Osteocyte (in vitro differentiated cells): Measurements from ENCODE around the gene LARP7. TPM values are rescaled to one million over a fixed set of nuclear protein-coding genes. Genes with fewer than 3 reads are reported as not detected.

Experiments used
- DNase-seq: peaks from one replicate; pipeline ENCODE4 v3.0.0; 2021; ENCODE audit warnings: mixed read lengths; ENCODE audit not compliant: unreplicated experiment; ENCODE audit errors: extremely low spot score
- H3K27ac Mint-ChIP-seq: one replicate; pipeline ENCODE4 v1.8.0; 2021; ENCODE audit warnings: mild to moderate bottlenecking, mixed read lengths; ENCODE audit not compliant: unreplicated experiment
- H3K27me3 Mint-ChIP-seq: one replicate; pipeline ENCODE4 v1.8.0; 2021; ENCODE audit warnings: mixed read lengths; ENCODE audit not compliant: unreplicated experiment
- H3K36me3 Mint-ChIP-seq: one replicate; pipeline ENCODE4 v1.8.0; 2021; ENCODE audit warnings: mixed read lengths; ENCODE audit not compliant: unreplicated experiment
- H3K4me1 Mint-ChIP-seq: one replicate; pipeline ENCODE4 v1.8.0; 2021; ENCODE audit warnings: mixed read lengths; ENCODE audit not compliant: unreplicated experiment
- H3K4me3 Mint-ChIP-seq: one replicate; pipeline ENCODE4 v1.8.0; 2021; ENCODE audit warnings: mild to moderate bottlenecking, moderate library complexity, mixed read lengths; ENCODE audit not compliant: unreplicated experiment
- H3K9me3 Mint-ChIP-seq: one replicate; pipeline ENCODE4 v1.8.0; 2021; ENCODE audit warnings: mixed read lengths; ENCODE audit not compliant: unreplicated experiment
- total RNA-seq: library from RNA; stranded (reverse); gene quantifications from 2 replicates; pipeline ENCODE4 v1.2.1, GENCODE V29; 2021
- TF ChIP-seq, protein P1 (sequence below): fragments of 200-600 bp; sonication (generic); IDR thresholded peaks from 2 replicates; pipeline ENCODE4 v1.5.0; 2021; ENCODE audit warnings: antibody characterized with exemption, mild to moderate bottlenecking, moderate library complexity

The LARP7 gene
- total RNA-seq, 1 donor from 2014 or later, result 43.3 TPM

DNA sequence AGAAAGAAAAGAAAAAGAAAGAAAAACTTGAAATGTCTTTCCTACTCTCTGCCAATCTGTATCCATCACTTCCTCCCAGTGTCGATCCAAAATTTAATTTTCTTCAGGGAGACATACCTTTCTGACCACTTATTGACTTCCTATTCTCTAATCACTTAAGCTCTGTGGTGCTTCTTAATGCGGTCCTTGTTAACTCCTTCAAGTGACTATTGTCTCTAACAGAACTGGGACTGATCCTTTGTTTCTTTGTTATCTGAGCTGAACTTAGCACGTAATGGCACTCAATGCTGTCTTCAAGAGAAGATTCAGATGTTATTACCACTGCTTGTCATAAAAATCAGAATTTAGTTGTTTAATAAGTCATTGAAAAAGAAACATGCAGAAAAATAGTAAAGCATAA, 31.2 kb downstream of the LARP7 start:
- no peaks in the 10 kb centered on the region for H3K36me3 Mint-ChIP-seq
- no peak overlapping the region for H3K27ac Mint-ChIP-seq
- no peak for DNase-seq
- H3K9me3 Mint-ChIP-seq, result no peaks in the 10 kb centered on the region
- TF ChIP-seq, protein P1, sequence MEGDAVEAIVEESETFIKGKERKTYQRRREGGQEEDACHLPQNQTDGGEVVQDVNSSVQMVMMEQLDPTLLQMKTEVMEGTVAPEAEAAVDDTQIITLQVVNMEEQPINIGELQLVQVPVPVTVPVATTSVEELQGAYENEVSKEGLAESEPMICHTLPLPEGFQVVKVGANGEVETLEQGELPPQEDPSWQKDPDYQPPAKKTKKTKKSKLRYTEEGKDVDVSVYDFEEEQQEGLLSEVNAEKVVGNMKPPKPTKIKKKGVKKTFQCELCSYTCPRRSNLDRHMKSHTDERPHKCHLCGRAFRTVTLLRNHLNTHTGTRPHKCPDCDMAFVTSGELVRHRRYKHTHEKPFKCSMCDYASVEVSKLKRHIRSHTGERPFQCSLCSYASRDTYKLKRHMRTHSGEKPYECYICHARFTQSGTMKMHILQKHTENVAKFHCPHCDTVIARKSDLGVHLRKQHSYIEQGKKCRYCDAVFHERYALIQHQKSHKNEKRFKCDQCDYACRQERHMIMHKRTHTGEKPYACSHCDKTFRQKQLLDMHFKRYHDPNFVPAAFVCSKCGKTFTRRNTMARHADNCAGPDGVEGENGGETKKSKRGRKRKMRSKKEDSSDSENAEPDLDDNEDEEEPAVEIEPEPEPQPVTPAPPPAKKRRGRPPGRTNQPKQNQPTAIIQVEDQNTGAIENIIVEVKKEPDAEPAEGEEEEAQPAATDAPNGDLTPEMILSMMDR, result no peak
- H3K27me3 Mint-ChIP-seq, result no peaks in the 10 kb centered on the region
- no peaks in the 10 kb centered on the region for H3K4me1 Mint-ChIP-seq
- H3K4me3 Mint-ChIP-seq, result no peak overlapping the region

DNA sequence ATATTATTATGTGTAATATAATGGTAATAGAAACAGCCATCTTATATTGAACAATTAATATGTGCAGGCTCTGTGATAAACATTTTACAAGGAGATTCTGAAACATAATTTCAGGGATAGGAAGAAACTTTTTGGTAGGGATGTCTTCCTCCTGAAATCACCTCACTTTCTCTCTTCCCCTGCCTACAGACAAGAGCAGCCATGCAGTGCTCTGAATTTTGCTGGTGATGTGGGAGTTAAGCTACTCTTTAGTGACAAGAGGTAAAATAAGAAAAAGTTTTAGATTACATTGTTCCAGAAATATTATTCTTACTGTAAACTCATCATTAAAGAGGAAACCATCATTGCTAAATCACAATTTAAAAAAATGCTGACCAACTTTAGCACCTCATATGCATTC, 36.1 kb downstream of the LARP7 start:
- no peaks in the 10 kb centered on the region for H3K36me3 Mint-ChIP-seq
- H3K4me3 Mint-ChIP-seq, result no peak overlapping the region
- no peaks in the 10 kb centered on the region for H3K4me1 Mint-ChIP-seq
- TF ChIP-seq, protein P1, result no peak
- no peak for DNase-seq
- H3K27ac Mint-ChIP-seq, result no peak overlapping the region
- H3K27me3 Mint-ChIP-seq, result peaks cover 2% of the 10 kb centered on the region
- H3K9me3 Mint-ChIP-seq, result no peaks in the 10 kb centered on the region

DNA sequence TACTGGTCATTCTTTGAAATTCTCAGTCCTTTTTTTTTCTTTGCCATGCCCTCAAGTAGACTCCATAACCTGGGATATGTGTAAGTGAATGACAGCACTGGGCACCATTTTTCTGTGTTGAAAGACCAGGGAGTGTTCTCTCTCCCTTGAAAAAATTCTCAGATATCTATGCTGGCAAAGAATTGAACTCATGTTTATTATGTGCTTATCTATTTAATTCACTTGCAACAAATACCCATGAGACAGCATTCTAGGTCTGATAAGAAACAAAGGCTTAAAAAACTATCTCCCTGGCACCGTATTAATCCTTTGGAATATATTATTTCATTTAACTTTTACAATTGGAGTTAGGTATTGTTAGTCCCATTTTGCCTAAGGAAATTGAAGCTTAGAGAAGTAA, 36.7 kb downstream of the LARP7 start:
- H3K27ac Mint-ChIP-seq, result no peak overlapping the region
- H3K9me3 Mint-ChIP-seq, result no peaks in the 10 kb centered on the region
- no peaks in the 10 kb centered on the region for H3K36me3 Mint-ChIP-seq
- TF ChIP-seq, protein P1, result no peak
- DNase-seq, result no peak
- no peak overlapping the region for H3K4me3 Mint-ChIP-seq
- H3K27me3 Mint-ChIP-seq, result peaks cover 2% of the 10 kb centered on the region
- no peaks in the 10 kb centered on the region for H3K4me1 Mint-ChIP-seq

DNA sequence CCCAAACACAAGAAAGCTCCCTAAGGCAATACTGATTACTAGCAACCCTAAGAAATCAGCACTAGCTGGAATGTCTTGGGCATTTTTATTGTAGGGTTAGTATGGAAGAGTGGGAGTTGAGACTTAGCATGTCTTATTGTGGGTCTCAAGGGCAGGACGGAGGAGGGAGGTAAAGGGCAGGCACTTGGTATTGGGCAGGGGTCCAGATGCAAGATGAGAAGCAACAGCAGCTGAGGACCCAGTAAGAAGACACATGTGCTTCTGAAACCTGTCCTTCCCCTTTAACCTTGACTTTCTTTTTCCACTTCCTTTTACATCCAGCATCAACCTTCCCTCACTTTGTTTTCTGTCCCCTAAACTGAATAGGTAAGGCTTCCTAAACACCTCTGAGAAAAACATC, 37.4 kb downstream of the LARP7 start:
- Mint-ChIP-seq H3K4me1 (no peaks in the 10 kb centered on the region), H3K36me3 (no peaks in the 10 kb centered on the region), H3K27ac (no peak overlapping the region), H3K27me3 (peaks cover 2% of the 10 kb centered on the region), H3K9me3 (no peaks in the 10 kb centered on the region), H3K4me3 (no peak overlapping the region)
- no peak for DNase-seq
- TF ChIP-seq, protein P1, result no peak

DNA sequence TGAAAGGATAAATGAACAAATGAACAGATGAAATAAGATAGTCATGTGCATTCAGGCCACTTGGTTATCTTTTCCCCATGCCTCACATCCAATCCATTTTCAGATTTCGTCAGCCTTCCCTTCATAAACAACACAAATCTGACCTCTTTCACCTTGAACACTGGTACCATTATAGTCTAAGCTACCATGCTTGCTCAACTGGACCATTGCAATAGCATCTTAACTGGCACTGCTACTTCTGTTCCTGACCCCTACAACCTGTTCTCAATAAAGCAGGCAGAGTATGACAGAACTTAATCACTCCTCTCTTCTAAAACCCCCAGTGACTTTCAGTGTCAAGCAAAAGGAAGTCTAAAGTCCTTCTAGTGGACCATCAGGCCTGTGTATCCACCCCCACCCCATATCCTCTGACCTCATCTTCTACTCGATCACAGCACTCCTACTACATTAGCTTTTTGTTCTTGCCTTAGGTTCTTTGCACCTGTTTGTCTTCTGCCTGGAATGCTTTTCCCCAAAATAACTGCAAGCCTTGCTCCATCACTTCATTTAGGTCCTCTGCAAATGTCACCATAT, 40.7 kb downstream of the LARP7 start:
- DNase-seq, result no peak
- no peaks in the 10 kb centered on the region for H3K4me1 Mint-ChIP-seq
- H3K27ac Mint-ChIP-seq, result no peak overlapping the region
- peaks cover 2% of the 10 kb centered on the region for H3K27me3 Mint-ChIP-seq
- no peaks in the 10 kb centered on the region for H3K36me3 Mint-ChIP-seq
- H3K9me3 Mint-ChIP-seq, result no peaks in the 10 kb centered on the region
- TF ChIP-seq, protein P1, result no peak
- H3K4me3 Mint-ChIP-seq, result no peak overlapping the region
